Measurements from ENCODE around the gene LARGE1.

- TF ChIP-seq CTCF (IDR thresholded peaks at IDR 0.05; ENCODE audit: poor library complexity) (no peak), EZH2 (IDR thresholded peaks at IDR 0.05; ENCODE audit: borderline replicate concordance) (no peak)
These were observed 426.6 kb downstream of the LARGE1 start for GRCh38 chr22:33493476-33494205.

All from hepatocyte (in vitro differentiated cells).